HUES48 (cell line): ENCODE data around the gene PDCD2.

Experiments used
- H3K27ac ChIP-seq: one replicate; pipeline ENCODE4 v1.7.0; 2013; ENCODE audit warnings: low read depth, low read length, inconsistent platforms
- H3K27me3 ChIP-seq: 2 replicates; pipeline ENCODE4 v1.6.1; 2013; ENCODE audit warnings: mild to moderate bottlenecking, low read length; ENCODE audit not compliant: control insufficient read depth, insufficient read depth
- H3K36me3 ChIP-seq: 2 replicates; pipeline ENCODE4 v1.6.1; 2013; ENCODE audit warnings: low read length; ENCODE audit not compliant: control insufficient read depth, insufficient read depth
- H3K4me1 ChIP-seq: 2 replicates; pipeline ENCODE4 v1.6.1; 2013; ENCODE audit warnings: mild to moderate bottlenecking, low read length; ENCODE audit not compliant: control insufficient read depth, insufficient read depth
- H3K4me3 ChIP-seq: 2 replicates; pipeline ENCODE4 v1.5.1; 2013; ENCODE audit warnings: mild to moderate bottlenecking, low read depth, low read length
- H3K9ac ChIP-seq: 2 replicates; pipeline ENCODE4 v1.6.1; 2013; ENCODE audit warnings: mild to moderate bottlenecking, low read depth, low read length, moderate library complexity
- H3K9me3 ChIP-seq: 2 replicates; pipeline ENCODE4 v1.6.1; 2013; ENCODE audit warnings: low read length; ENCODE audit not compliant: control insufficient read depth, insufficient read depth

The PDCD2 gene

GRCh38 chr6:170578909-170579308, 5.5 kb downstream of the PDCD2 start:
- Histone ChIP-seq H3K27me3 (no peaks in the 10 kb centered on the region), H3K9ac (no peak overlapping the region), H3K4me1 (no peaks in the 10 kb centered on the region), H3K9me3 (no peaks in the 10 kb centered on the region), H3K27ac (no peak overlapping the region), H3K4me3 (no peak overlapping the region), H3K36me3 (peaks cover 75% of the 10 kb centered on the region)

GRCh38 chr6:170575250-170575649, 9.2 kb downstream of the PDCD2 start:
- peaks cover 82% of the 10 kb centered on the region for H3K36me3 ChIP-seq
- no peaks in the 10 kb centered on the region for H3K9me3 ChIP-seq
- H3K4me1 ChIP-seq = no peaks in the 10 kb centered on the region
- H3K27ac ChIP-seq = no peak overlapping the region
- H3K4me3 ChIP-seq = no peak overlapping the region
- H3K27me3 ChIP-seq = no peaks in the 10 kb centered on the region
- no peak overlapping the region for H3K9ac ChIP-seq

- H3K4me3 ChIP-seq = no peak overlapping the region
- no peak overlapping the region for H3K27ac ChIP-seq
- H3K27me3 ChIP-seq = no peaks in the 10 kb centered on the region
- H3K36me3 ChIP-seq = peaks cover 78% of the 10 kb centered on the region
- H3K9me3 ChIP-seq = no peaks in the 10 kb centered on the region
- H3K9ac ChIP-seq = no peak overlapping the region
- no peaks in the 10 kb centered on the region for H3K4me1 ChIP-seq
Observed at GRCh38 chr6:170572704-170573466, 11.6 kb downstream of the PDCD2 start.

GRCh38 chr6:170564936-170565530, 19.4 kb downstream of the PDCD2 start:
- H3K4me3 ChIP-seq = no peak overlapping the region
- H3K27ac ChIP-seq = no peak overlapping the region
- no peaks in the 10 kb centered on the region for H3K27me3 ChIP-seq
- H3K36me3 ChIP-seq = peaks cover 83% of the 10 kb centered on the region
- no peaks in the 10 kb centered on the region for H3K4me1 ChIP-seq
- no peak overlapping the region for H3K9ac ChIP-seq
- H3K9me3 ChIP-seq = no peaks in the 10 kb centered on the region

- Histone ChIP-seq H3K9me3 (no peaks in the 10 kb centered on the region), H3K4me1 (no peaks in the 10 kb centered on the region), H3K9ac (no peak overlapping the region), H3K4me3 (no peak overlapping the region), H3K27ac (no peak overlapping the region), H3K27me3 (no peaks in the 10 kb centered on the region), H3K36me3 (peaks cover 79% of the 10 kb centered on the region)
Observed at GRCh38 chr6:170561555-170561954, 22.9 kb downstream of the PDCD2 start.

GRCh38 chr6:170555305-170555704, 29.1 kb downstream of the PDCD2 start:
- peaks cover 13% of the 10 kb centered on the region for H3K4me1 ChIP-seq
- H3K36me3 ChIP-seq = peaks cover 30% of the 10 kb centered on the region
- H3K27ac ChIP-seq = no peak overlapping the region
- peak overlapping the region; percentile 78; the same call in 1 of the 2 replicates for H3K9ac ChIP-seq
- no peaks in the 10 kb centered on the region for H3K9me3 ChIP-seq
- no peaks in the 10 kb centered on the region for H3K27me3 ChIP-seq
- H3K4me3 ChIP-seq = peak overlapping the region; percentile 84

GRCh38 chr6:170554796-170555137, 29.7 kb downstream of the PDCD2 start:
- peak overlapping the region; percentile 84 for H3K4me3 ChIP-seq
- H3K9ac ChIP-seq = peak overlapping the region; percentile 78
- no peaks in the 10 kb centered on the region for H3K9me3 ChIP-seq
- peaks cover 13% of the 10 kb centered on the region for H3K4me1 ChIP-seq
- peak overlapping the region; percentile 91 for H3K27ac ChIP-seq
- H3K27me3 ChIP-seq = no peaks in the 10 kb centered on the region
- peaks cover 30% of the 10 kb centered on the region for H3K36me3 ChIP-seq

GRCh38 chr6:170554013-170554795, 30.2 kb downstream of the PDCD2 start, which contains the start of gene TBP:
Gene TBP, plus strand, starts transcription at chr6:170554369. Its CDS starts 2,661 bp downstream, at chr6:170557030.
- Histone ChIP-seq H3K36me3 (peaks cover 30% of the 10 kb centered on the region), H3K4me1 (peaks cover 13% of the 10 kb centered on the region), H3K9me3 (no peaks in the 10 kb centered on the region), H3K4me3 (peak within 1 kb of the TSS; percentile 84), H3K27me3 (no peaks in the 10 kb centered on the region), H3K27ac (peak within 1 kb of the TSS; percentile 97), H3K9ac (peak within 1 kb of the TSS; percentile 78)

- Histone ChIP-seq H3K27me3 (no peaks in the 10 kb centered on the region), H3K9me3 (no peaks in the 10 kb centered on the region), H3K4me1 (peaks cover 13% of the 10 kb centered on the region), H3K4me3 (peak overlapping the region; percentile 84), H3K27ac (peak overlapping the region; percentile 97), H3K36me3 (peaks cover 34% of the 10 kb centered on the region), H3K9ac (no peak overlapping the region)
Observed at GRCh38 chr6:170553534-170554012, 30.9 kb downstream of the PDCD2 start.

GRCh38 chr6:170552765-170553533, 31.5 kb downstream of the PDCD2 start, which contains the start of gene PSMB1:
Gene PSMB1, minus strand, starts transcription at chr6:170553307. Its CDS starts 65 bp downstream, at chr6:170553242.
- H3K4me1 ChIP-seq = peaks cover 13% of the 10 kb centered on the region
- peak within 1 kb of the TSS; percentile 97 for H3K27ac ChIP-seq
- peaks cover 35% of the 10 kb centered on the region for H3K36me3 ChIP-seq
- H3K4me3 ChIP-seq = peak within 1 kb of the TSS; percentile 84
- H3K9me3 ChIP-seq = no peaks in the 10 kb centered on the region
- no peaks in the 10 kb centered on the region for H3K27me3 ChIP-seq
- H3K9ac ChIP-seq = peak within 1 kb of the TSS; percentile 93
